ENCODE measurements around the gene ZNF746. TPM values are rescaled to one million over a fixed set of nuclear protein-coding genes. Genes with fewer than 3 reads are reported as not detected.

The ZNF746 gene
- polyA plus RNA-seq, 1 donor from 2014 or later, result 17.2 TPM

- no peak overlapping the region for H3K9ac ChIP-seq (ENCODE audit: low read length)
- H3F3A ChIP-seq (ENCODE audit: insufficient read depth, low read length, poor library complexity, severe bottlenecking), result no peaks in the 10 kb centered on the region
- peaks cover 28% of the 10 kb centered on the region for H3K79me2 ChIP-seq (replicated peaks; ENCODE audit: insufficient read depth, low read length)
- TF ChIP-seq MXI1 (conservative IDR thresholded peaks at IDR 0.05; ENCODE audit: poor library complexity, severe bottlenecking) (no peak), EP300 (conservative IDR thresholded peaks at IDR 0.05; ENCODE audit: poor library complexity, severe bottlenecking) (no peak), SMC3 (conservative IDR thresholded peaks at IDR 0.05; ENCODE audit: poor library complexity) (no peak), REST (IDR thresholded peaks at IDR 0.05; ENCODE audit: borderline replicate concordance) (no peak), RAD21 (conservative IDR thresholded peaks at IDR 0.05) (no peak), CTCF (IDR thresholded peaks at IDR 0.05; ENCODE audit: poor library complexity, severe bottlenecking) (no peak), TAF1 (IDR thresholded peaks at IDR 0.05; ENCODE audit: low read depth) (no peak), POLR2AphosphoS5 (IDR thresholded peaks at IDR 0.05) (no peak)
- H3K4me3 ChIP-seq (ENCODE audit: low read length), result no peak overlapping the region
- H3K4me2 ChIP-seq (ENCODE audit: low read length), result no peak overlapping the region
- no peak overlapping the region for H3K27ac ChIP-seq (ENCODE audit: low read length)
- no peaks in the 10 kb centered on the region for H4K20me1 ChIP-seq (ENCODE audit: insufficient read depth)
- no peak overlapping the region for H2AFZ ChIP-seq (ENCODE audit: low read depth, low read length)
- no peaks in the 10 kb centered on the region for H3K9me2 ChIP-seq (ENCODE audit: insufficient read depth, low read length)
- H3K27me3 ChIP-seq (ENCODE audit: insufficient read depth, low read depth, low read length), result no peaks in the 10 kb centered on the region
- H3K9me3 ChIP-seq (ENCODE audit: low read length), result no peaks in the 10 kb centered on the region
- H3K36me3 ChIP-seq (ENCODE audit: insufficient read depth, low read length), result no peaks in the 10 kb centered on the region
Measured at GRCh38 chr7:149454750-149455149, 42.9 kb downstream of the ZNF746 start.

- H3F3A ChIP-seq (ENCODE audit: insufficient read depth, low read length, poor library complexity, severe bottlenecking), result no peaks in the 10 kb centered on the region
- peaks cover 23% of the 10 kb centered on the region for H3K79me2 ChIP-seq (replicated peaks; ENCODE audit: insufficient read depth, low read length)
- H3K4me2 ChIP-seq (ENCODE audit: low read length), result no peak overlapping the region
- H3K4me3 ChIP-seq (ENCODE audit: low read length), result no peak overlapping the region
- no peak overlapping the region for H3K27ac ChIP-seq (ENCODE audit: low read length)
- H3K36me3 ChIP-seq (ENCODE audit: insufficient read depth, low read length), result no peaks in the 10 kb centered on the region
- no peaks in the 10 kb centered on the region for H3K9me3 ChIP-seq (ENCODE audit: low read length)
- H2AFZ ChIP-seq (ENCODE audit: low read depth, low read length), result no peak overlapping the region
- no peaks in the 10 kb centered on the region for H4K20me1 ChIP-seq (ENCODE audit: insufficient read depth)
- no peaks in the 10 kb centered on the region for H3K27me3 ChIP-seq (ENCODE audit: insufficient read depth, low read depth, low read length)
- no peaks in the 10 kb centered on the region for H3K9me2 ChIP-seq (ENCODE audit: insufficient read depth, low read length)
- H3K9ac ChIP-seq (ENCODE audit: low read length), result no peak overlapping the region
- TF ChIP-seq TAF1 (IDR thresholded peaks at IDR 0.05; ENCODE audit: low read depth) (no peak), EZH2 (IDR thresholded peaks at IDR 0.05; ENCODE audit: borderline replicate concordance, insufficient read depth, low read length, poor library complexity, severe bottlenecking) (no peak), REST (IDR thresholded peaks at IDR 0.05; ENCODE audit: borderline replicate concordance) (no peak), MXI1 (conservative IDR thresholded peaks at IDR 0.05; ENCODE audit: poor library complexity, severe bottlenecking) (no peak), CTCF (IDR thresholded peaks at IDR 0.05; ENCODE audit: poor library complexity, severe bottlenecking) (no peak), RAD21 (conservative IDR thresholded peaks at IDR 0.05) (no peak), EP300 (conservative IDR thresholded peaks at IDR 0.05; ENCODE audit: poor library complexity, severe bottlenecking) (no peak), POLR2AphosphoS5 (IDR thresholded peaks at IDR 0.05) (no peak), SMC3 (conservative IDR thresholded peaks at IDR 0.05; ENCODE audit: poor library complexity) (no peak)
Measured at GRCh38 chr7:149454006-149454405, 43.6 kb downstream of the ZNF746 start.
